Thoracic aorta (tissue), 2 donors: ENCODE data around the gene PDE6B. TPM values are rescaled to one million over a fixed set of nuclear protein-coding genes. Genes with fewer than 3 reads are reported as not detected.

ENCODE experiments used
- ATAC-seq: fragments of 150-250 bp; one replicate; pipeline ENCODE4 v1.8.0; 2017; ENCODE audit warnings: low read depth; ENCODE audit not compliant: insufficient number of reproducible peaks, low FRiP score
- DNase-seq: peaks from one replicate; pipeline ENCODE4 v3.0.0-alpha.2; 2020; ENCODE audit warnings: low spot score
- H3K27ac ChIP-seq, 2 donors: fragments of 200-600 bp; sonication (generic); 1 replicate in 1 of 2; 2 replicates in 1 of 2; pipeline ENCODE4 v1.5.1; 2016; ENCODE audit warnings: mild to moderate bottlenecking in 2 of 2, moderate library complexity in 2 of 2
- H3K27me3 ChIP-seq: fragments of 200-600 bp; sonication (generic); replicated peaks from 2 replicates; pipeline ENCODE4 v1.6.0; 2016; ENCODE audit warnings: mild to moderate bottlenecking; ENCODE audit not compliant: insufficient read depth
- H3K36me3 ChIP-seq: fragments of 200-600 bp; sonication (generic); one replicate; pipeline ENCODE4 v1.5.1; 2016
- H3K4me1 ChIP-seq, 2 donors: fragments of 200-600 bp; sonication (generic); 1 replicate in 1 of 2; 2 replicates in 1 of 2; pipeline versions ENCODE4 v1.5.1 to v1.6.0; 2016; ENCODE audit warnings: low read depth in 2 of 2, mild to moderate bottlenecking in 1 of 2; ENCODE audit not compliant: control insufficient read depth in 1 of 2
- H3K4me3 ChIP-seq: fragments of 200-600 bp; sonication (generic); 2 replicates; pipeline ENCODE4 v1.5.1; 2016; ENCODE audit warnings: mild to moderate bottlenecking
- H3K9me3 ChIP-seq: fragments of 200-600 bp; sonication (generic); 2 replicates; pipeline ENCODE4 v1.5.1; 2016
- total RNA-seq, 2 donors: library from RNA; depleted of rRNA; stranded (reverse); fragments of >200 nt; gene quantifications; one replicate each; pipeline versions ENCODE4 v1.1.0 to v1.2.3, GENCODE V29; 2016
- TF ChIP-seq, protein P1 (sequence below): fragments of 200-600 bp; sonication (generic); IDR thresholded peaks from one replicate; pipeline ENCODE4 v1.5.1; 2019; ENCODE audit warnings: antibody characterized with exemption

PDE6B gene
- total RNA-seq, 2 donors from 2014 or later = 1.8 to 3.6 TPM

DNA sequence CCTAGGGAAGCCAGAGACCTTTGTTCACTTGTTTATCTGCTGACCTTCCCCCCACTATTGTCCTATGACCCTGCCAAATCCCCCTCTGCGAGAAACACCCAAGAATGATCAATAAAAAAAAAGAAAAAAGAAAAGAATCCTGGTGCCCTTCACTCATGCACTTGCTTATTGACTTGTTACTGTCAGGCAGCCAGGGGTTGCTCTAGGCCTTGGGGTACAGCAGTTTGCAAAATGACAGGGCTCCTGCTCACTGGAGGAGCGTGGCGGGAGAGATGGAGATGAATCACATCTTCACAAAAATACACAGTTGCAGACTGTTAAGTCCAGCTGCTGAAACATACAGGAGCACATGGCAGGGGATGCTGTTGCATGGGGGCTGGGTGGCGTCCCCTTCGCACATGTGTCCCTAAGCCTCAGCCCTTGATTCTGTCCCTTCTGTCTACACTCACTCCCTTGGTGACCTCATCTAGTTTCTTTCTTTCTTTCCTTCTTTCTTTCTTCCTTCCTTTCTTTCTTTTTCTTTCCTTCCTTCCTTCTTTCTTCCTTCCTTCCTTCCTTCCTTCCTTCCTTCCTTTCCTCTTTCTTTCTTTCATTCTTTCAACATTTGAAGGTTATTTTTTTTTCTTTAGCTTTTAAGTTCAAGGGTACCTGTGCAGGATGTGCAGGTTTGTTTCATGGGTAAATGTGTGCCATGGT is 32.4 kb upstream of the PDE6B start:
- no peaks in the 10 kb centered on the region for H3K36me3 ChIP-seq
- H3K27me3 ChIP-seq = no peaks in the 10 kb centered on the region
- H3K4me3 ChIP-seq = no peak overlapping the region
- no peak overlapping the region for H3K27ac ChIP-seq
- TF ChIP-seq, protein P1, sequence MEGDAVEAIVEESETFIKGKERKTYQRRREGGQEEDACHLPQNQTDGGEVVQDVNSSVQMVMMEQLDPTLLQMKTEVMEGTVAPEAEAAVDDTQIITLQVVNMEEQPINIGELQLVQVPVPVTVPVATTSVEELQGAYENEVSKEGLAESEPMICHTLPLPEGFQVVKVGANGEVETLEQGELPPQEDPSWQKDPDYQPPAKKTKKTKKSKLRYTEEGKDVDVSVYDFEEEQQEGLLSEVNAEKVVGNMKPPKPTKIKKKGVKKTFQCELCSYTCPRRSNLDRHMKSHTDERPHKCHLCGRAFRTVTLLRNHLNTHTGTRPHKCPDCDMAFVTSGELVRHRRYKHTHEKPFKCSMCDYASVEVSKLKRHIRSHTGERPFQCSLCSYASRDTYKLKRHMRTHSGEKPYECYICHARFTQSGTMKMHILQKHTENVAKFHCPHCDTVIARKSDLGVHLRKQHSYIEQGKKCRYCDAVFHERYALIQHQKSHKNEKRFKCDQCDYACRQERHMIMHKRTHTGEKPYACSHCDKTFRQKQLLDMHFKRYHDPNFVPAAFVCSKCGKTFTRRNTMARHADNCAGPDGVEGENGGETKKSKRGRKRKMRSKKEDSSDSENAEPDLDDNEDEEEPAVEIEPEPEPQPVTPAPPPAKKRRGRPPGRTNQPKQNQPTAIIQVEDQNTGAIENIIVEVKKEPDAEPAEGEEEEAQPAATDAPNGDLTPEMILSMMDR = no peak
- no peaks in the 10 kb centered on the region for H3K4me1 ChIP-seq
- ATAC-seq (no peak), DNase-seq (no peak)
- H3K9me3 ChIP-seq = no peaks in the 10 kb centered on the region

DNA sequence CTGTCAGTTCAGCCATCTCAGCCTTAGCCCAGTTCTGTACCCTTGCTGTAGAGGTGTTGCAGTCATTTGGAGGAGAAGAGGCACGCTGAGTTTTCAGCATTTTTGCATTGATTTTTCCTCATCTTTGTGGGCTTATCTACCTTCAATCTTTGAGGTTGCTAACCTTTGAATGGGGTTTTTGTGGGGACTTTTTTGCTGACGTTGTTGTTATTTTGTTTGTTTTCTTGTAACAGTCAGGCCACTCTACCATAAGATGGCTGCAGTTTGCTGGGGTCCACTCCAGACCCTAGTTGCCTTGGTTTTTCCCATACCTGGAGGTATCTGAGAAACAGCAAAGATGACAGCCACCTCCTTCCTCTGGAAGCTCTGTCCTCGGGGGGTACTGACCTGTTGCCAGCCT is 26.4 kb upstream of the PDE6B start:
- Histone ChIP-seq H3K36me3 (no peaks in the 10 kb centered on the region), H3K4me3 (no peak overlapping the region), H3K27ac (no peak overlapping the region), H3K9me3 (no peaks in the 10 kb centered on the region), H3K27me3 (no peaks in the 10 kb centered on the region), H3K4me1 (no peaks in the 10 kb centered on the region)
- TF ChIP-seq, protein P1 = no peak
- no peak for ATAC-seq
- DNase-seq = no peak

DNA sequence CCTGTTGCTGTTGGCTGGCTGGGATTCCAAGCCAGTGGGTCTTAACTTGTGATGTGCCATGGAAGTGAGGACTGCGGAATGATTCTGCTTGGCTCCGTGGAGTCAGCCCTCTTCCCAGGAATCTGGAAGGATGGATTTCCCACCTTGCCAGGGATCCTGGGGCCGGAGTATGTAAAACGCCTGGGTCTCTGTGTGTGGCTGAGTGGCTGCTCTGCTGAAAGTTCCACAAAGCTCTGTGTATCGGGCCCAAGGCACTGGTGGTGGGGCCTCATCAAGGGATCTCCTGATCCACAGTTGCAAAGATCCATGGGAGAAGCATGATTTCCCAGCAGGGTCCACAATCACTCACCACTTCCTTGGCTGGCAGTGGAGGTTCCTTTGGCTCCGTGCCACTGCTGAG is 25.2 kb upstream of the PDE6B start:
- TF ChIP-seq, protein P1 = no peak
- Histone ChIP-seq H3K36me3 (no peaks in the 10 kb centered on the region), H3K4me3 (no peak overlapping the region), H3K27ac (no peak overlapping the region), H3K27me3 (no peaks in the 10 kb centered on the region), H3K9me3 (no peaks in the 10 kb centered on the region), H3K4me1 (no peaks in the 10 kb centered on the region)
- ATAC-seq = no peak
- DNase-seq = no peak

DNA sequence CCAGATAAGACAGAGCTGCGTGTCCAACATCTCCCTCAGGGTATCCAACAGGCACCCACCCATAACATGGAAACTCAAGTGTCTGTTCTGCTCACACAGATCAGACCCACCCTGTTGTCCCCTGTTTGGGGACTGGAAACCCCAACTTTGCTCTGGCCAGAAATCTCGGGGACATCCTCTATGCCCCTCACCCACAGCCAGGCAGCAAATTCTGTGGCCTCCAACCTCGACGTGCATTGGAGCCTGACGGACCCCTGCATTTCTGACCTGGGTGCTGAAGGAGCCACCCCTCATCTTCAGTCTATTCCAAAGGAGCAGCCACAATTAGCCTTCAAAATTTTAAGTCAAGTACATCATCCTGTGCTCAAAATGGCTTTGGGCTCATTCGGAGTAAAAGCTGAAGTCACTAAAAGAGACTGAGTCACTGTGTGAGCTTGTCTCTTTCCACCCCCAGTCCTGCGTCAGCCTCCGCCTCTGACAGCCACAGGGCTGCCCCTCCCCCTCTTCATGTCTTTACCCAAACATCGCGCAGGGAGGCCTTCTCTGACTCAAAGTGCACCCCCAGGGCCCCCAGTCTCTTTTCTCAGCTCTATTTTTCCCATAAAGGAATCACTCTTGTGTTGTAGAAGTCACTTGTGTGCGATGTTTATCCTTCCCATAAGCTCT is 24.4 kb upstream of the PDE6B start:
- H3K27ac ChIP-seq = no peak overlapping the region
- H3K27me3 ChIP-seq = no peaks in the 10 kb centered on the region
- no peak for ATAC-seq
- no peaks in the 10 kb centered on the region for H3K9me3 ChIP-seq
- DNase-seq = no peak
- TF ChIP-seq, protein P1 = no peak
- no peaks in the 10 kb centered on the region for H3K4me1 ChIP-seq
- H3K36me3 ChIP-seq = no peaks in the 10 kb centered on the region
- no peak overlapping the region for H3K4me3 ChIP-seq

DNA sequence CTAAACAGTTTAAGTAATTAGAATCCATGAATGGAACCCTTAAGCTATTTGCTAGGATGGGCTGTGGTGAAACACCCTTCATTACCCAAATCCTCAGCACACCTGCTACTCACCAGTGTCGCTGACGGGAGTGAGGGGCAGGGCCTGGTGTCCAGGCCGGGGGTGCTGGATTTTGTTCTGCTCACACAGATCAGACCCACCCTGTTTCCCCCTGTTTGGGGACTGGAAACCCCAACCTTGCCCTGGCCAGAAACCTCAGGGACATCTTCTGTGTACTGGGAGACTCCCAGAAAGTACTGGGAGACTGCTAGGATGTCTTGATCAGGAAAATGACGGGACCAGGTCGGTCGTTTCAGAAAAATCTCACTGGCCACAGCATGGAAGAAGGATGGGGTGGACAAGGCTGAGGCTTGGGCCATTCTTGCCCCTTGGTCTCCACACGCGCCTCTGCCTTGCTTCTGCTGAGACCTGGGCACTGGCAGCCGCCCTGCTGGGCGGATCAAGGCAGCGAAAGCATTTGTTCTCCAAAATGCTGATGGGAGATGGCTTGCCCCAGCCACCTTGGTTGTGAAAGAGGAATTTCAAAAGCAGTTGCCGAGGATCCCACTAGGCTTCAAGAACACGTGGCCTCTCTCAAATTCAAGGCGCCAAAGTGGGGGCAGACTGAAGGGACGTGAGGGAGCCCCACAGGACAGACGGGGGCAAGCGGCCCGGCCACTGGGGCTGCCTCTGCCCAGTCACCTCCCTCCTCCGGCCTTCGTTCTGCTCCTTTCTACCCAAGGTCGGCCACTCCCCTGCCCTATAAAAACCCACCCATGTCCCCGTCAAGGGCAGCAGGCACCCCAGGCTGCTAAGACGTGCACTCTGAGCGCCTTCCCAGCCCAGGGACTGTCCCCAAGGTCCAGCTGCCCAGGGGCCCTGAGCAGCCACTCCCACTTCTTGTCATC is 23.5 kb upstream of the PDE6B start:
- Histone ChIP-seq H3K4me1 (no peaks in the 10 kb centered on the region), H3K4me3 (no peak overlapping the region), H3K27ac (no peak overlapping the region), H3K36me3 (no peaks in the 10 kb centered on the region), H3K9me3 (no peaks in the 10 kb centered on the region), H3K27me3 (no peaks in the 10 kb centered on the region)
- no peak for DNase-seq
- no peak for ATAC-seq
- TF ChIP-seq, protein P1 = no peak
